ENCODE data around the gene HFE.

HFE gene

GRCh38 chr6:26115226-26115625, 28.0 kb downstream of the HFE start:
- Histone ChIP-seq H3K4me1 (ENCODE audit: control insufficient read depth, insufficient read depth, low read length) (no peaks in the 10 kb centered on the region), H3K36me3 (ENCODE audit: control insufficient read depth in 2 of 2, insufficient read depth in 1 of 2, low read length in 2 of 2) (no peaks in the 10 kb centered on the region), H3K4me3 (ENCODE audit: low read depth, low read length) (no peak overlapping the region), H3K9me3 (ENCODE audit: control insufficient read depth, insufficient read depth, low read depth, low read length) (no peaks in the 10 kb centered on the region), H3K27ac (ENCODE audit: extremely low read depth, low read depth, low read length) (no peak overlapping the region)
- ChIA-PET CTCF (interaction anchor here (0.6 to 2.0 kb wide), 3 partner anchors 11 to 50 kb away, joined by 3 to 12 read pairs (median 4); no protein-coding TSS in a partner anchor), POLR2A (interaction anchor here (0.7 to 3.9 kb wide), 2 partner anchors 8 to 11 kb away, joined by 5 to 15 read pairs; a partner anchor contains a TSS)
- TF ChIP-seq ZNF530 (tag by site-specific recombination; IDR thresholded peaks at IDR 0.05; ENCODE audit: low read depth) (no peak), FEZF1 (tag by site-specific recombination; IDR thresholded peaks at IDR 0.05) (no peak)

- no peaks in the 10 kb centered on the region for H3K9me3 ChIP-seq (ENCODE audit: control insufficient read depth, insufficient read depth, low read depth, low read length)
- ChIA-PET CTCF (interaction anchor here (1.2 kb wide), 1 partner anchor 51 kb away, joined by 3 read pairs; no protein-coding TSS in a partner anchor), POLR2A (interaction anchor here (3.9 kb wide), 1 partner anchor 7 kb away, joined by 15 read pairs; a partner anchor contains a TSS)
- H3K4me1 ChIP-seq (ENCODE audit: control insufficient read depth, insufficient read depth, low read length) = no peaks in the 10 kb centered on the region
- TF ChIP-seq ZNF121 (tag by site-specific recombination; IDR thresholded peaks at IDR 0.05) = peak; percentile 55
- TF ChIP-seq ZNF449 (tag by site-specific recombination; IDR thresholded peaks at IDR 0.05) = no peak
- no peak overlapping the region for H3K4me3 ChIP-seq (ENCODE audit: low read depth, low read length)
- no peaks in the 10 kb centered on the region for H3K36me3 ChIP-seq (ENCODE audit: control insufficient read depth in 2 of 2, insufficient read depth in 1 of 2, low read length in 2 of 2)
- no peak overlapping the region for H3K27ac ChIP-seq (ENCODE audit: extremely low read depth, low read depth, low read length)
Observed at GRCh38 chr6:26116267-26116666, 29.0 kb downstream of the HFE start.

GRCh38 chr6:26118999-26119398, 31.8 kb downstream of the HFE start:
- no peak overlapping the region for H3K4me3 ChIP-seq (ENCODE audit: low read depth, low read length)
- no peaks in the 10 kb centered on the region for H3K36me3 ChIP-seq (ENCODE audit: control insufficient read depth in 2 of 2, insufficient read depth in 1 of 2, low read length in 2 of 2)
- no peaks in the 10 kb centered on the region for H3K4me1 ChIP-seq (ENCODE audit: control insufficient read depth, insufficient read depth, low read length)
- no peak overlapping the region for H3K27ac ChIP-seq (ENCODE audit: extremely low read depth, low read depth, low read length)
- ChIA-PET CTCF (no interaction called here), POLR2A (interaction anchor here (1.0 to 2.8 kb wide), 3 partner anchors 15 to 1028 kb away, joined by 3 to 13 read pairs (median 4); a partner anchor contains a TSS)
- H3K9me3 ChIP-seq (ENCODE audit: control insufficient read depth, insufficient read depth, low read depth, low read length) = no peaks in the 10 kb centered on the region
- TF ChIP-seq KLF9 (tag by site-specific recombination; IDR thresholded peaks at IDR 0.05; ENCODE audit: low read depth) (no peak), PRDM4 (tag by site-specific recombination; IDR thresholded peaks at IDR 0.05) (no peak), ZNF335 (tag by site-specific recombination; conservative IDR thresholded peaks at IDR 0.05) (peak; percentile 35; the same call in 1 of the 2 replicates), ZNF629 (tag by site-specific recombination; IDR thresholded peaks at IDR 0.05) (peak; percentile 21; the same call in 1 of the 2 replicates), KLF8 (tag by site-specific recombination; IDR thresholded peaks at IDR 0.05) (no peak), ZNF449 (tag by site-specific recombination; IDR thresholded peaks at IDR 0.05) (no peak), ZNF280D (tag by site-specific recombination; IDR thresholded peaks at IDR 0.05) (no peak), ZNF10 (tag by site-specific recombination; IDR thresholded peaks at IDR 0.05) (no peak), ZNF658 (tag by site-specific recombination; IDR thresholded peaks at IDR 0.05) (no peak), ZNF274 (IDR thresholded peaks at IDR 0.05; ENCODE audit: low read length) (no peak), ZNF274 (tag by site-specific recombination; IDR thresholded peaks at IDR 0.05; ENCODE audit: borderline replicate concordance) (no peak), ZNF148 (tag by site-specific recombination; IDR thresholded peaks at IDR 0.05; ENCODE audit: borderline replicate concordance) (no peak), ZNF623 (tag by site-specific recombination; IDR thresholded peaks at IDR 0.05) (no peak), SP7 (tag by site-specific recombination; IDR thresholded peaks at IDR 0.05) (peak; percentile 10; the same call in 1 of the 2 replicates), ZNF600 (tag by site-specific recombination; IDR thresholded peaks at IDR 0.05) (peak; percentile 36; the same call in 1 of the 2 replicates)
